K562 (cell line): ENCODE measurements around the gene DNASE1L2. TPM values are rescaled to one million over a fixed set of nuclear protein-coding genes. Genes with fewer than 3 reads are reported as not detected.
A peak's percentile ranks its signal among the peaks of the same experiment; 100 is the strongest.

Source experiments
- ATAC-seq: fragments of 200-7000 bp; cut with Tn5 transposase; 3 replicates; pipeline ENCODE4 v1.9.1; 2020; ENCODE audit warnings: moderate library complexity
- BruUV-seq: library from RNA; stranded (reverse); fragments of 400-500 nt; replicated peaks from 2 replicates; lab custom pipeline; 2021; lab: Mats Ljungman, UMichigan
- CTCF ChIA-PET: fragments of 300-600 bp; formaldehyde crosslinking; extraction: SDS; loops from one replicate; lab custom pipeline; 2021; ENCODE audit warnings: low intra/inter-chr PET ratio; lab: Yijun Ruan, JAX
- POLR2A ChIA-PET: fragments of 300-600, 350-650 bp; sonication (Branson Sonifier 250); formaldehyde crosslinking; extraction: SDS; loops from one replicate; lab custom pipeline; 2021; ENCODE audit warnings: antibody characterized with exemption, inconsistent platforms; lab: Yijun Ruan, JAX
- DNase-seq, 4 experiments: peaks; one replicate each; pipeline versions ENCODE4 v3.0.0 to v3.0.0-alpha.2; 2011 to 2018; ENCODE audit warnings: low spot score in 3 of 4, mixed read lengths in 3 of 4; ENCODE audit errors: extremely low read depth in 1 of 4
- FAIRE-seq: peaks from 2 replicates; lab custom pipeline; 2011; peaks lifted over from hg19 to GRCh38; lab: Jason Lieb, UNC
- H2AFZ ChIP-seq: 2 replicates; pipeline ENCODE4 v1.6.0; 2011; ENCODE audit warnings: low read depth, low read length, control low read depth, inconsistent platforms
- H3K27ac ChIP-seq: fragments of 200-600 bp; 3 replicates; pipeline ENCODE4 v1.8.0; 2011; ENCODE audit warnings: low read depth, mild to moderate bottlenecking, control low read depth, inconsistent platforms, low read length, moderate library complexity, mixed read lengths; ENCODE audit errors: extremely low read depth
- H3K27me3 ChIP-seq, 2 experiments: fragments of 300-600 bp in 1 of 2; 2 replicates in 1 of 2; 3 replicates in 1 of 2; pipeline versions ENCODE4 v1.6.0 to v1.8.0; 2011; ENCODE audit warnings: inconsistent platforms in 2 of 2, low read length in 2 of 2, mild to moderate bottlenecking in 1 of 2, mixed read lengths in 1 of 2, moderate library complexity in 1 of 2; ENCODE audit not compliant: control insufficient read depth in 2 of 2, insufficient read depth in 2 of 2
- H3K36me3 ChIP-seq: fragments of 300-600 bp; 3 replicates; pipeline ENCODE4 v1.8.0; 2011; ENCODE audit warnings: mild to moderate bottlenecking, low read length, inconsistent platforms; ENCODE audit not compliant: control insufficient read depth, insufficient read depth
- H3K4me1 ChIP-seq, 2 experiments: fragments of 200-600 bp in 1 of 2; replicated peaks in 1 of 2; 2 replicates in 1 of 2; 3 replicates in 1 of 2; pipeline versions ENCODE4 v1.5.1 to v1.8.0; 2011; ENCODE audit warnings: inconsistent platforms in 2 of 2, low read length in 2 of 2, mild to moderate bottlenecking in 1 of 2, mixed read lengths in 1 of 2, moderate library complexity in 1 of 2; ENCODE audit not compliant: control insufficient read depth in 2 of 2, insufficient read depth in 2 of 2
- H3K4me2 ChIP-seq: 2 replicates; pipeline ENCODE4 v1.6.1; 2011; ENCODE audit warnings: low read length, control low read depth, inconsistent platforms, mixed read lengths; ENCODE audit not compliant: insufficient read depth
- H3K4me3 ChIP-seq: fragments of 200-600 bp; sonication (generic), shearing (Covaris generic); 2 replicates; pipeline ENCODE4 v1.5.1; 2016; ENCODE audit warnings: control low read depth, inconsistent platforms
- H3K79me2 ChIP-seq: fragments of 200-600 bp; 3 replicates; pipeline ENCODE4 v1.8.0; 2011; ENCODE audit warnings: low read length, inconsistent platforms; ENCODE audit not compliant: control insufficient read depth, insufficient read depth
- H3K9ac ChIP-seq, 2 experiments: 2 replicates each; pipeline versions ENCODE4 v1.6.0 to v1.6.1; 2011; ENCODE audit warnings: low read depth in 2 of 2, low read length in 2 of 2, control low read depth in 1 of 2, inconsistent platforms in 1 of 2, mild to moderate bottlenecking in 1 of 2, mixed read lengths in 1 of 2; ENCODE audit not compliant: insufficient read depth in 1 of 2
- H3K9me1 ChIP-seq: one replicate; pipeline ENCODE4 v1.6.0; 2011; ENCODE audit warnings: inconsistent platforms, mild to moderate bottlenecking, low read length, moderate library complexity; ENCODE audit not compliant: control insufficient read depth, insufficient read depth
- H3K9me3 ChIP-seq: replicated peaks from 2 replicates; pipeline ENCODE4 v1.5.1; 2011; ENCODE audit warnings: low read depth, low read length, inconsistent platforms; ENCODE audit not compliant: control insufficient read depth, insufficient read depth
- H4K20me1 ChIP-seq: replicated peaks from 2 replicates; pipeline ENCODE4 v1.6.1; 2011; ENCODE audit warnings: low read length, inconsistent platforms, mixed read lengths; ENCODE audit not compliant: control insufficient read depth, insufficient read depth
- ARID3B ChIP-seq: fragments of 250-450 bp; sonication (Bioruptor Pico); IDR thresholded peaks from 2 replicates; pipeline ENCODE4 v1.4.0; 2020; ENCODE audit warnings: borderline replicate concordance
- BRD9 ChIP-seq: fragments of 450-650 bp; IDR thresholded peaks from 2 replicates; pipeline ENCODE4 v1.6.1; 2018; ENCODE audit warnings: low read depth; ENCODE audit not compliant: partially characterized antibody
- HMGN3 ChIP-seq: IDR thresholded peaks from 2 replicates; pipeline ENCODE4 v1.6.1; 2011; ENCODE audit warnings: borderline replicate concordance, low read depth, mild to moderate bottlenecking, mixed read lengths, low read length; ENCODE audit not compliant: insufficient read length; ENCODE audit errors: extremely low read depth
- NR3C1 ChIP-seq: sonication (generic); formaldehyde crosslinking; IDR thresholded peaks from 2 replicates; pipeline ENCODE4 v1.8.1; 2022; ENCODE audit warnings: missing genetic modification reagents
- SNIP1 ChIP-seq: fragments of 450-650 bp; IDR thresholded peaks from 2 replicates; pipeline ENCODE4 v1.7.1; 2017; ENCODE audit warnings: low read depth, mild to moderate bottlenecking
- ZBTB1 ChIP-seq: sonication (generic); formaldehyde crosslinking; IDR thresholded peaks from 2 replicates; pipeline ENCODE4 v1.8.1; 2023; ENCODE audit warnings: missing genetic modification reagents, low read depth, mild to moderate bottlenecking, borderline replicate concordance
- ZBTB12 ChIP-seq: fragments of 250-450 bp; sonication (Bioruptor Pico); IDR thresholded peaks from 2 replicates; pipeline ENCODE4 v1.4.0; 2020
- ZNF408 ChIP-seq: fragments of 250-450 bp; sonication (Bioruptor Pico); IDR thresholded peaks from 2 replicates; pipeline ENCODE4 v1.4.0; 2020; ENCODE audit warnings: low read depth, mild to moderate bottlenecking, moderate library complexity
- WGBS: fragments of 100-300 bp; shearing (Covaris generic); methylation state at CpG from one replicate; pipeline ENCODE4 v1.1.6; 2016; ENCODE audit warnings: low coverage, mixed read lengths; ENCODE audit not compliant: insufficient coverage; ENCODE audit errors: missing lambda C conversion rate; 5-methylcytosine and 5-hydroxymethylcytosine counted together
- in situ Hi-C: fragments of 300-500 bp; cut with MboI; formaldehyde crosslinking; loops from 4 replicates; pipeline ENCODE4 v1.15.0; 2018; ENCODE audit warnings: inconsistent platforms, mixed read lengths
- intact Hi-C: fragments of 100-400 bp; cut with micrococcal nuclease; formaldehyde crosslinking; loops from 2 replicates; pipeline ENCODE4 v1.14.2; 2022
- polyA plus RNA-seq, 8 experiments: library from polyadenylated mRNA; depleted of rRNA in 4 of 8; stranded (reverse) in 5 of 8; unstranded in 3 of 8; fragments of >200 nt; fragmentation: Nextera tagmentation in 2 of 8; fragmentation: Illumina TruSeq in 1 of 8; extraction: Ambion mirVana in 2 of 8; extraction: Trizol in 1 of 8; gene quantifications; 2 replicates each; pipeline versions ENCODE4 v1.2.1 to v1.2.3, GENCODE V29; 2011 to 2014; ENCODE audit warnings: inconsistent platforms in 1 of 8, missing spikeins in 1 of 8
- total RNA-seq, 7 experiments: library from RNA; depleted of rRNA in 6 of 7; stranded (reverse); fragments of >200 nt in 6 of 7; fragmentation: Illumina TruSeq in 2 of 7; extraction: Trizol in 2 of 7; gene quantifications; 2 replicates each; pipeline versions ENCODE4 v1.2.1 to v1.2.3, GENCODE V29; 2011 to 2021; ENCODE audit warnings: low replicate concordance in 1 of 7
- TF ChIP-seq, protein P1 (sequence below): fragments of 250-450 bp; sonication (Bioruptor Pico); IDR thresholded peaks from 2 replicates; pipeline ENCODE4 v1.8.0; 2021; ENCODE audit warnings: moderate library complexity, mild to moderate bottlenecking, inconsistent platforms
- TF ChIP-seq, protein P2 (sequence below): fragments of 250-450 bp; sonication (Bioruptor Pico); IDR thresholded peaks from 2 replicates; pipeline ENCODE4 v1.5.0; 2021

DNASE1L2 gene
- total and polyA plus RNA-seq, 9 of the 15 experiments (the other 6 are each of a cell fraction or from before 2014, with no cell fraction given): 0.08 to 2.7 (median 1.7) TPM; not detected in 1

DNA sequence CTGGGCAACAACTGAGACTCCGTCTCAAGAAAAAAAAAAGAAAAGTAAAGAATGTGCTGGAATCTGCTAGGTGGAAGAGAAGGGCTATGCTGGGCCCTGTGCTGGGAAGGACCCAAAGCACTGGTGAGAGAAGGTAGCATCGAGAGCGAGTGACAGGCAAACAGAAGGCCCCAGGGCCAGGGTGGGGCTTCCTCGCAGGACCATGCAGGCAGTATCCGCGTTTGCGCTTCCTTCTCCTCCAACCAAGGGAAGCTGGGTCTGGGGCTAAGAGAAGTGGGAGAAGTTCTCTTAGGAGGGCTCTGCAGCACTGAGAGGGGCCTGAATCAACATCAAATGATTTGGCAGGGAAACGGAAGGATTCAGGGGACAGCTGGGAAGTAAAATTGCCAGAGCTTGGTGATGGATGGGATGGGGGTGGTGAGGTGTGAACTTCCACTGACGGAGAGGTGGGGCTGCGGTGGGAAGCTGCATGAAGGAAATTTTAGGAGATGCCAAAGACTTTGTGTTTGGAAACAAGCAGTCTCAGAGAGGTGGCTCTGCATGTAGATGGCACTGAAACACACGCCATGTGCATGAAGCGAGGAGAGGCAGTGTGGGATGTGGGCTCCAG, 20.4 kb downstream of the DNASE1L2 start:
- intact Hi-C loops: no loop called here
- CTCF ChIA-PET: no interaction called here
- in situ Hi-C loops: no loop called here

More for the DNA sequence above, 20.4 kb downstream of the DNASE1L2 start:
- H3K79me2 ChIP-seq: peaks cover 26% of the 10 kb centered on the region
- H4K20me1 ChIP-seq: 0 out of 2 replicates have a peak, but pooled peaks cover 3% of the 10 kb centered on the region
- no peak for TF ChIP-seq BRD9
- no peak for TF ChIP-seq ZNF408 (CRISPR knock-in tag)
- TF ChIP-seq NR3C1 (CRISPR knock-in tag): no peak
- TF ChIP-seq, protein P1, sequence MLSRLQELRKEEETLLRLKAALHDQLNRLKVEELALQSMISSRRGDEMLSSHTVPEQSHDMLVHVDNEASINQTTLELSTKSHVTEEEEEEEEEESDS (CRISPR knock-in tag): no peak
- no peak for TF ChIP-seq ZBTB1 (CRISPR knock-in tag)
- TF ChIP-seq SNIP1: no peak
- no peak for TF ChIP-seq HMGN3
- TF ChIP-seq ZBTB12 (CRISPR knock-in tag): no peak
- TF ChIP-seq ARID3B (CRISPR knock-in tag): no peak
- TF ChIP-seq, protein P2, sequence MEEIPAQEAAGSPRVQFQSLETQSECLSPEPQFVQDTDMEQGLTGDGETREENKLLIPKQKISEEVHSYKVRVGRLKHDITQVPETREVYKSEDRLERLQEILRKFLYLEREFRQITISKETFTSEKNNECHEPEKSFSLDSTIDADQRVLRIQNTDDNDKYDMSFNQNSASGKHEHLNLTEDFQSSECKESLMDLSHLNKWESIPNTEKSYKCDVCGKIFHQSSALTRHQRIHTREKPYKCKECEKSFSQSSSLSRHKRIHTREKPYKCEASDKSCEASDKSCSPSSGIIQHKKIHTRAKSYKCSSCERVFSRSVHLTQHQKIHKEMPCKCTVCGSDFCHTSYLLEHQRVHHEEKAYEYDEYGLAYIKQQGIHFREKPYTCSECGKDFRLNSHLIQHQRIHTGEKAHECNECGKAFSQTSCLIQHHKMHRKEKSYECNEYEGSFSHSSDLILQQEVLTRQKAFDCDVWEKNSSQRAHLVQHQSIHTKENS (CRISPR knock-in tag): no peak
- FAIRE-seq (no peak), ATAC-seq (no peak), DNase-seq (no peak)
- POLR2A ChIA-PET: interaction anchor here (0.5 to 3.4 kb wide), 9 partner anchors 10 to 1084 kb away, joined by 3 to 14 read pairs (median 3); partner anchors contain the start of genes KCTD5, RNPS1 and TRAF7
- H3K4me2 ChIP-seq: no peak overlapping the region
- BruUV-seq: no TSS peak
- no peaks in the 10 kb centered on the region for H3K9me3 ChIP-seq
- H2AFZ ChIP-seq: no peak overlapping the region
- peak overlapping the region in 1 of 2 experiments; percentile 21; a peak in 1 of 4 replicates for H3K9ac ChIP-seq
- peaks cover 8 to 11% of the 10 kb centered on the region in 2 experiments for H3K4me1 ChIP-seq
- peaks cover 98% of the 10 kb centered on the region for H3K36me3 ChIP-seq
- no peaks in the 10 kb centered on the region for H3K27me3 ChIP-seq
- H3K9me1 ChIP-seq: no peaks in the 10 kb centered on the region
- WGBS: 97% methylated on average over 12 of the region's 12 CpGs
- no peak overlapping the region for H3K4me3 ChIP-seq
- no peak overlapping the region for H3K27ac ChIP-seq
